Stimulated activated CD8-positive, alpha-beta memory T cell treated with anti-CD3 and anti-CD28 coated beads, Interleukin-12 subunit alpha, Interleukin-12 subunit beta, amount 100 ng/mL, for 1 hour (primary cell): ENCODE data around the gene TM9SF1.

Experiments used
- DNase-seq: peaks from one replicate; pipeline ENCODE4 v3.0.0-alpha.2; 2020; ENCODE audit warnings: low read depth

TM9SF1 gene

DNA sequence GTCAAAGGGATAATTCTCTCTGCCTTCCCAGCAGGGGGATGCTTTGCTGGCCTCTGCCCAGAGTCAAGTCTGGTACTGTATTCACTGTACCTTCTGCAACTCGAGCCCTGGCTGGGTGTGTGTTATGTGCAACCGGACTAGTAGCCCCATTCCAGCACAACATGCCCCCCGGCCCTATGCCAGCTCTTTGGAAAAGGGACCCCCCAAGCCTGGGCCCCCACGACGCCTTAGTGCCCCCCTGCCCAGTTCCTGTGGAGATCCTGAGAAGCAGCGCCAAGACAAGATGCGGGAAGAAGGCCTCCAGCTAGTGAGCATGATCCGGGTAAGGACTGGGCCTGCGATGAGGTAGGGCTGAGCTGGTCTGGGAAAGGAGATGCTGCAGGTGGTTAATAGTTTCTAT lies 44.7 kb downstream of the TM9SF1 start:
- DNase-seq, result no peak

DNA sequence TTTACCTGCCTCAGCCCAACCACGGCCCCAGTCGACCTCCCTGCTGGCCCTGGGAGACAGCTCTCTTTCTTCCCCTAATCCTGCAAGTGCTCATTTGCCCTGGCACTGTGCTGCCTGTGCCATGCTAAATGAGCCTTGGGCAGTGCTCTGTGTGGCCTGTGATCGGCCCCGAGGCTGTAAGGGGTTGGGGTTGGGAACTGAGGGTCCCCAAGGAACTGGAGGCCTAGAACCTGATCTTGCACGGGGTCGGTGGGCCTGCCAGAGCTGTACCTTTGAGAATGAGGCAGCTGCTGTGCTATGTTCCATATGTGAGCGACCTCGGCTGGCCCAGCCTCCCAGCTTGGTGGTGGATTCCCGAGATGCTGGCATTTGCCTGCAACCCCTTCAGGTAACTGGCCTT lies 45.2 kb downstream of the TM9SF1 start:
- DNase-seq, result no peak

GRCh38 chr14:24149302-24149969 lies 45.8 kb downstream of the TM9SF1 start:
- no peak for DNase-seq

DNA sequence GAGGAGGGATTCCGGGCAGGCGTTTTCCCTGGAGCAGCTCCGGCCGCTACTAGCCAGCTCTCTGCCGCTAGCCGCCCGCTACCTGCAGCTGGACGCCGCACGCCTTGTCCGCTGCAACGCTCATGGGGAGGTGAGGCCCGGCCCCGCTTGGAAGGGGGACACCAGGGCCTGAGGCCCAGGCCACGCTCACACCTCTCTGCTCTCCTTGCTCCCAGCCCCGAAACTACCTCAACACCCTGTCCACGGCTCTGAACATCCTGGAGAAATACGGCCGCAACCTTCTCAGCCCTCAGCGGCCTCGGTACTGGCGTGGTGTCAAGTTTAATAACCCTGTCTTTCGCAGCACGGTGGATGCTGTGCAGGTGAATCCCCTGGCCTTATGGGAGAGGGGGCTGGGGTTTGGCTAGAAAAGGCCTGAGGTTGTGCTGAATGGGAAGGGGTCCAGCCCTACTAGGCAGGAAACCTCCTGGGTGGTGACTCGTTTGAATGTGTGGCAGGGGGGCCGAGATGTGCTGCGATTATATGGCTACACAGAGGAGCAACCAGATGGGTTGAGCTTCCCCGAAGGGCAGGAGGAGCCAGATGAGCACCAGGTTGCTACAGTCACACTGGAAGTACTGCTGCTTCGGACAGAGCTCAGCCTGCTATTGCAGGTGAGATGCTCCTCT lies 47.3 kb downstream of the TM9SF1 start:
- DNase-seq, result no peak

- peak; percentile 97 for DNase-seq
These were observed 48.1 kb downstream of the TM9SF1 start, which contains the start of gene RNF31 for GRCh38 chr14:24146978-24147760. Gene RNF31 (plus strand): TSS chr14:24147498. CDS start chr14:24147699, 201 bp downstream.

GRCh38 chr14:24146453-24146977 lies 48.7 kb downstream of the TM9SF1 start, which contains the start of gene PSME2:
Gene PSME2 (minus strand): TSS chr14:24146610. CDS start chr14:24146581, 29 bp downstream.
- DNase-seq, result peak; percentile 66

GRCh38 chr14:24145690-24146452 lies 49.4 kb downstream of the TM9SF1 start:
- no peak for DNase-seq

DNA sequence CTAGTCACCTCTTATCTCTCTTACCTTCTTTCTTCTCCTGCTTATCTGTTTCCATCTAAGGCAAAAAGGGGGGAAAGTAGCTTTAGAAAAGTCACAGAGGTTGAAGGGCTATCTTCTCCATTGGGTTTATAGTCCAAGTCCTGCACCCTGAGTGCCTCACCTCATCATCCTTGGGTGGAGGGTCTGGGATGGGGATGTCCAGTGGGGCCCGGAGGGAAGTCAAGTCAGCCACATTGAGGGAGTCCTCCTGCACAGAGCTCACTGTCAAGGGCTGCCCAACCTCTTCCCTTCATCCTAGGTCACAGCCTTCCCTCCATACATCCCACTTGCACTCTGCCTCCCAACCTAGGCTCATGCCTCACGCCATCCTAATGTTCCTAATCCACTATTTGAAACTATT lies 50.0 kb downstream of the TM9SF1 start:
- no peak for DNase-seq

DNA sequence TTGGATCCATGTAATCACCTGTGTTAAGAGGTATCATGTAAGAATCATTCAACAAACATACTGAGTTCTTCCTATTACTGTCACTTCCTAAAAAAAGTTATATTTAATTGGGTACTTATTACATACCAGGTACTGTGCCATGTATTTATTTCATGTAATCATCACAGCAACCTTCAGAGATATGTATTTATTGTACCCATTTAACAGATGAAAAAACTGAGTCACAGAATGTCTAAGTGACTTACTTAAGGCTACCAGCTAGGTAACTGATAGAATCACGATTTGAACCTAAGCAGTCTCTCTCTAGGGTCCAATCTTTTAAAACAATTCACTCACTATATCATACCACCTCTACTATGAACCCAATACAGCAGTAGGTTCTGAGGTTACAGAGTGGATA lies 50.8 kb downstream of the TM9SF1 start:
- DNase-seq, result no peak

GRCh38 chr14:24143511-24143910 lies 51.7 kb downstream of the TM9SF1 start:
- DNase-seq, result no peak

- peak; percentile 99 for DNase-seq
These were observed 54.0 kb downstream of the TM9SF1 start, which contains the start of gene EMC9 for GRCh38 chr14:24141097-24141880. Gene EMC9 (minus strand): TSS chr14:24141591. CDS start chr14:24141304, 287 bp downstream.

DNA sequence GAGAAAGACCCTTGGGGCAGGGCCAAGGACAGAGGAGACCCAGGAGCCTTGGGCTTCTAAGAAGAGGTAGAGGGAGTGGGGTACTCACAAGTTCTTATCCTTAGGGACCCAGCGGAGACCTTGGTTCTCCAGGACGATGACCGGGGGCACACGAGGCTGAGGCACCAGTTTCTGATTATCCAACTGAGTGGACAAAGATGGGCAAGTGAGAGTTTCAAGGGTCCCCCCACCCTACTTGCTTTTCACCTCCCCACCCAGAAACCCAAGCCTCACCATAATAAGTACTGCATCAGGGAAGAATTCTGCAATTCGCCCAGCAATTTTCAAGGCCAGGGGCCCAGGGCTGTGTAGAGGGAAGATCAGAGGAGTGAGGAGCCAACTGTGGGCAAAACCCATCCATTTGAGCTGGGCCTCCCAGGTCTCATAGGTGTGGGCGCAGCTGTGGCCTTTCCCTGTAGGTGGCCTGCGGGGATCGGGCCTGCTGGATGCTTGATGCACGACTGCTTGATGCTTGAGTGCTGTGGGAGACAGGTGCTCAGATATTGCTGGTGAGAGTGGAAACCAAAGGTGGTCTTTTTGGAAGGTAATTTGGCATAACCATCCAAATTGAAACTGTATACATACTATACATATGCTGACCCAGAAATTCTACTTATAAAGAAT lies 55.8 kb downstream of the TM9SF1 start:
- no peak for DNase-seq
